Natural killer cell (primary cell): Measurements from ENCODE around the gene PPP2R2C. TPM values are rescaled to one million over a fixed set of nuclear protein-coding genes. Genes with fewer than 3 reads are reported as not detected.

Experiments
- ATAC-seq, 3 donors: fragments of 150-1000 bp in 2 of 3; fragments of 200-7000 bp in 1 of 3; cut with Tn5 transposase; 1 replicate in 1 of 3; 2 replicates in 2 of 3; pipeline ENCODE4 v1.10.0; 2021; ENCODE audit warnings: mild to moderate bottlenecking in 2 of 3, moderate library complexity in 2 of 3
- DNase-seq, 2 donors: peaks; one replicate each; pipeline versions ENCODE4 v3.0.0 to v3.0.0-alpha.2; 2013 to 2021; ENCODE audit warnings: mixed read lengths in 1 of 2
- H3K27ac ChIP-seq: one replicate; pipeline ENCODE4 v1.5.1; 2013; ENCODE audit warnings: mild to moderate bottlenecking, low read length
- H3K27me3 ChIP-seq: one replicate; pipeline ENCODE4 v1.6.1; 2013; ENCODE audit warnings: low read length; ENCODE audit not compliant: control insufficient read depth, insufficient read depth
- H3K36me3 ChIP-seq: one replicate; pipeline ENCODE4 v1.6.1; 2013; ENCODE audit warnings: low read length; ENCODE audit not compliant: control insufficient read depth, insufficient read depth
- H3K4me1 ChIP-seq: one replicate; pipeline ENCODE4 v1.6.1; 2013; ENCODE audit warnings: low read length; ENCODE audit not compliant: control insufficient read depth, insufficient read depth
- H3K4me3 ChIP-seq: one replicate; pipeline ENCODE4 v1.5.1; 2013; ENCODE audit warnings: low read length
- H3K9me3 ChIP-seq: one replicate; pipeline ENCODE4 v1.6.1; 2013; ENCODE audit warnings: low read length; ENCODE audit not compliant: control insufficient read depth, insufficient read depth
- H3K27ac Mint-ChIP-seq, 2 donors: one replicate each; pipeline ENCODE4 v1.8.0; 2022; ENCODE audit warnings: mild to moderate bottlenecking in 2 of 2, mixed read lengths in 2 of 2, moderate library complexity in 1 of 2
- H3K27me3 Mint-ChIP-seq, 2 donors: one replicate each; pipeline ENCODE4 v1.8.0; 2022; ENCODE audit warnings: low read depth in 2 of 2, mixed read lengths in 2 of 2
- H3K36me3 Mint-ChIP-seq: one replicate; pipeline ENCODE4 v1.8.0; 2022; ENCODE audit warnings: mixed read lengths
- H3K4me1 Mint-ChIP-seq, 2 donors: one replicate each; pipeline ENCODE4 v1.8.0; 2022; ENCODE audit warnings: mixed read lengths in 2 of 2
- H3K4me3 Mint-ChIP-seq: one replicate; pipeline ENCODE4 v1.8.0; 2022; ENCODE audit warnings: mild to moderate bottlenecking, moderate library complexity, mixed read lengths
- H3K9me3 Mint-ChIP-seq, 2 donors: one replicate each; pipeline ENCODE4 v1.8.0; 2022; ENCODE audit warnings: mixed read lengths in 2 of 2
- CTCF ChIP-seq: fragments of 200-600 bp; IDR thresholded peaks from one replicate; pipeline ENCODE4 v1.8.0; 2022; ENCODE audit warnings: antibody characterized with exemption
- WGBS: methylation state at CpG from one replicate; pipeline ENCODE4 v1.1.7; 2013; ENCODE audit warnings: missing lambda C conversion rate; ENCODE audit not compliant: insufficient coverage; 5-methylcytosine and 5-hydroxymethylcytosine counted together
- intact Hi-C: fragments of 100-400 bp; cut with micrococcal nuclease; formaldehyde crosslinking; loops from one replicate; pipeline ENCODE4 v1.14.2; 2022
- total RNA-seq, 4 donors: library from RNA; stranded (reverse); fragments of 120-200 nt in 1 of 4; gene quantifications; one replicate each; pipeline versions ENCODE4 v1.2.3 to v1.2.4, GENCODE V29; 2013 to 2022

PPP2R2C gene
- not detected for total RNA-seq
- 0.02 TPM for total RNA-seq (2013)

- Mint-ChIP-seq H3K4me1 (no peaks in the 10 kb centered on the region), H3K4me3 (peak within 1 kb of the TSS; percentile 57), H3K27me3 (peaks cover 45 to 46% of the 10 kb centered on the region in 2 donors), H3K27ac (no peak within 1 kb of the TSS), H3K36me3 (no peaks in the 10 kb centered on the region), H3K9me3 (no peaks in the 10 kb centered on the region)
- Histone ChIP-seq H3K27me3 (peaks cover 13% of the 10 kb centered on the region), H3K4me1 (peaks cover 3% of the 10 kb centered on the region), H3K27ac (no peak within 1 kb of the TSS), H3K9me3 (no peaks in the 10 kb centered on the region), H3K36me3 (no peaks in the 10 kb centered on the region), H3K4me3 (no peak within 1 kb of the TSS)
- WGBS: 3% methylated on average over 85 of the region's 86 CpGs
- intact Hi-C loops: no loop called here
- ATAC-seq: peak in 1 of 3 donors; percentile 51
- DNase-seq: no peak
- no peak for TF ChIP-seq CTCF
These were observed at the start of gene PPP2R2C for GRCh38 chr4:6472387-6473263. PPP2R2C (minus strand) TSS chr4:6472614; CDS start chr4:6472229, 385 bp downstream.

- no peaks in the 10 kb centered on the region for H3K9me3 ChIP-seq
- H3K36me3 ChIP-seq: no peaks in the 10 kb centered on the region
- intact Hi-C loops: no loop called here
- no peaks in the 10 kb centered on the region for H3K4me1 ChIP-seq
- Mint-ChIP-seq H3K36me3 (no peaks in the 10 kb centered on the region), H3K9me3 (no peaks in the 10 kb centered on the region), H3K4me1 (no peaks in the 10 kb centered on the region), H3K27me3 (peaks cover 6 to 10% of the 10 kb centered on the region in 2 donors), H3K27ac (no peak overlapping the region), H3K4me3 (no peak overlapping the region)
- no peak overlapping the region for H3K27ac ChIP-seq
- ATAC-seq: no peak
- 87% methylated on average over 6 of the region's 6 CpGs for WGBS
- H3K4me3 ChIP-seq: no peak overlapping the region
- no peak for TF ChIP-seq CTCF
- no peak for DNase-seq
- H3K27me3 ChIP-seq: no peaks in the 10 kb centered on the region
These were observed 48.6 kb upstream of the PPP2R2C start for GRCh38 chr4:6520978-6521377.

GRCh38 chr4:6520051-6520636, 47.7 kb upstream of the PPP2R2C start:
- no peak overlapping the region for H3K4me3 Mint-ChIP-seq
- Histone ChIP-seq H3K4me1 (no peaks in the 10 kb centered on the region), H3K36me3 (no peaks in the 10 kb centered on the region), H3K4me3 (no peak overlapping the region), H3K27ac (no peak overlapping the region), H3K9me3 (no peaks in the 10 kb centered on the region), H3K27me3 (no peaks in the 10 kb centered on the region)
- no peaks in the 10 kb centered on the region for H3K9me3 Mint-ChIP-seq
- H3K4me1 Mint-ChIP-seq: no peaks in the 10 kb centered on the region
- ATAC-seq (no peak), DNase-seq (no peak)
- 62% methylated on average over 11 of the region's 11 CpGs for WGBS
- H3K27ac Mint-ChIP-seq: no peak overlapping the region
- TF ChIP-seq CTCF: no peak
- peaks cover 6 to 10% of the 10 kb centered on the region in 2 donors for H3K27me3 Mint-ChIP-seq
- intact Hi-C loops: no loop called here
- no peaks in the 10 kb centered on the region for H3K36me3 Mint-ChIP-seq
